Stimulated activated effector memory CD8-positive, alpha-beta T cell treated with anti-CD3 and anti-CD28 coated beads, Interleukin-12 subunit alpha, Interleukin-12 subunit beta, amount 100 ng/mL, for 72 hours (primary cell): ENCODE measurements around the gene TOR2A.
A peak's percentile ranks its signal among the peaks of the same experiment; 100 is the strongest.

Source experiments
- ATAC-seq: fragments of 150-1000 bp; cut with Tn5 transposase; 2 replicates; pipeline ENCODE4 v1.10.0; 2021
- DNase-seq, 2 donors: peaks; one replicate each; pipeline ENCODE4 v3.0.0; 2021 to 2022; ENCODE audit warnings: low spot score in 2 of 2
- H3K27ac Mint-ChIP-seq: one replicate; pipeline ENCODE4 v1.8.0; 2022; ENCODE audit warnings: mild to moderate bottlenecking, mixed read lengths
- H3K36me3 Mint-ChIP-seq: one replicate; pipeline ENCODE4 v1.8.0; 2022; ENCODE audit warnings: mild to moderate bottlenecking, mixed read lengths
- H3K4me1 Mint-ChIP-seq: one replicate; pipeline ENCODE4 v1.8.0; 2022; ENCODE audit warnings: mixed read lengths
- H3K4me3 Mint-ChIP-seq: one replicate; pipeline ENCODE4 v1.8.0; 2022; ENCODE audit warnings: mild to moderate bottlenecking, mixed read lengths
- H3K9me3 Mint-ChIP-seq: one replicate; pipeline ENCODE4 v1.8.0; 2022; ENCODE audit warnings: mixed read lengths

TOR2A gene

GRCh38 chr9:127707766-127708165, 27.3 kb downstream of the TOR2A start:
- peaks cover 7% of the 10 kb centered on the region for H3K36me3 Mint-ChIP-seq
- peak overlapping the region; percentile 77 for H3K27ac Mint-ChIP-seq
- no peak overlapping the region for H3K4me3 Mint-ChIP-seq
- peaks cover 28% of the 10 kb centered on the region for H3K4me1 Mint-ChIP-seq
- ATAC-seq (peak; percentile 95), DNase-seq (no peak)
- no peaks in the 10 kb centered on the region for H3K9me3 Mint-ChIP-seq

GRCh38 chr9:127706836-127707241, 28.3 kb downstream of the TOR2A start, which contains the start of gene CFAP157:
Gene CFAP157, plus strand, starts transcription at chr9:127706988. Its CDS starts 44 bp downstream, at chr9:127707032.
- Mint-ChIP-seq H3K4me1 (peaks cover 28% of the 10 kb centered on the region), H3K27ac (peak within 1 kb of the TSS; percentile 77), H3K9me3 (no peaks in the 10 kb centered on the region), H3K36me3 (peaks cover 7% of the 10 kb centered on the region), H3K4me3 (no peak within 1 kb of the TSS)
- no peak for DNase-seq
- no peak for ATAC-seq

- Mint-ChIP-seq H3K4me3 (no peak overlapping the region), H3K27ac (no peak overlapping the region), H3K9me3 (no peaks in the 10 kb centered on the region), H3K4me1 (peaks cover 22% of the 10 kb centered on the region), H3K36me3 (no peaks in the 10 kb centered on the region)
- ATAC-seq (no peak), DNase-seq (no peak)
Observed at GRCh38 chr9:127705577-127706379, 29.3 kb downstream of the TOR2A start.

GRCh38 chr9:127703289-127703946, 31.7 kb downstream of the TOR2A start:
- no peak for DNase-seq
- peak overlapping the region; percentile 15 for H3K27ac Mint-ChIP-seq
- peaks cover 7% of the 10 kb centered on the region for H3K36me3 Mint-ChIP-seq
- peaks cover 31% of the 10 kb centered on the region for H3K4me1 Mint-ChIP-seq
- H3K4me3 Mint-ChIP-seq: no peak overlapping the region
- no peaks in the 10 kb centered on the region for H3K9me3 Mint-ChIP-seq
- no peak for ATAC-seq

- peaks cover 7% of the 10 kb centered on the region for H3K36me3 Mint-ChIP-seq
- H3K4me3 Mint-ChIP-seq: peak overlapping the region; percentile 74
Observed at GRCh38 chr9:127700594-127701255, 34.4 kb downstream of the TOR2A start.

GRCh38 chr9:127700140-127700539, 35.0 kb downstream of the TOR2A start:
- no peak for DNase-seq
- ATAC-seq: no peak
- H3K9me3 Mint-ChIP-seq: no peaks in the 10 kb centered on the region
- H3K4me3 Mint-ChIP-seq: peak overlapping the region; percentile 74
- H3K27ac Mint-ChIP-seq: peak overlapping the region; percentile 15
- peaks cover 22% of the 10 kb centered on the region for H3K4me1 Mint-ChIP-seq
- H3K36me3 Mint-ChIP-seq: peaks cover 7% of the 10 kb centered on the region

More at GRCh38 chr9:127700594-127701255, 34.4 kb downstream of the TOR2A start:
- H3K9me3 Mint-ChIP-seq: no peaks in the 10 kb centered on the region
- ATAC-seq: no peak
- peaks cover 22% of the 10 kb centered on the region for H3K4me1 Mint-ChIP-seq
- DNase-seq: no peak
- H3K27ac Mint-ChIP-seq: peak overlapping the region; percentile 43

- peak; percentile 99 for ATAC-seq
- Mint-ChIP-seq H3K4me3 (peak overlapping the region; percentile 74), H3K9me3 (no peaks in the 10 kb centered on the region), H3K4me1 (peaks cover 22% of the 10 kb centered on the region), H3K36me3 (peaks cover 7% of the 10 kb centered on the region), H3K27ac (peak overlapping the region; percentile 91)
- DNase-seq: peak; percentile 78 to 93
Observed at GRCh38 chr9:127698985-127699670, 36.0 kb downstream of the TOR2A start.

GRCh38 chr9:127698386-127698785, 36.7 kb downstream of the TOR2A start:
- peaks cover 7% of the 10 kb centered on the region for H3K36me3 Mint-ChIP-seq
- no peak for DNase-seq
- peaks cover 22% of the 10 kb centered on the region for H3K4me1 Mint-ChIP-seq
- no peaks in the 10 kb centered on the region for H3K9me3 Mint-ChIP-seq
- ATAC-seq: no peak
- peak overlapping the region; percentile 74 for H3K4me3 Mint-ChIP-seq
- no peak overlapping the region for H3K27ac Mint-ChIP-seq

- H3K4me1 Mint-ChIP-seq: peaks cover 22% of the 10 kb centered on the region
- no peaks in the 10 kb centered on the region for H3K9me3 Mint-ChIP-seq
- H3K4me3 Mint-ChIP-seq: no peak overlapping the region
- no peak overlapping the region for H3K27ac Mint-ChIP-seq
- ATAC-seq (no peak), DNase-seq (no peak)
- peaks cover 14% of the 10 kb centered on the region for H3K36me3 Mint-ChIP-seq
Observed at GRCh38 chr9:127697575-127697974, 37.5 kb downstream of the TOR2A start.

- no peak for DNase-seq
- H3K9me3 Mint-ChIP-seq: no peaks in the 10 kb centered on the region
- H3K4me1 Mint-ChIP-seq: peaks cover 12% of the 10 kb centered on the region
- no peak overlapping the region for H3K4me3 Mint-ChIP-seq
- H3K36me3 Mint-ChIP-seq: peaks cover 20% of the 10 kb centered on the region
- no peak for ATAC-seq
- no peak overlapping the region for H3K27ac Mint-ChIP-seq
Observed at GRCh38 chr9:127694890-127695720, 40.0 kb downstream of the TOR2A start.

GRCh38 chr9:127693697-127694096, 41.4 kb downstream of the TOR2A start:
- Mint-ChIP-seq H3K36me3 (peaks cover 13% of the 10 kb centered on the region), H3K4me1 (no peaks in the 10 kb centered on the region), H3K4me3 (no peak overlapping the region), H3K27ac (no peak overlapping the region), H3K9me3 (no peaks in the 10 kb centered on the region)
- no peak for ATAC-seq
- no peak for DNase-seq

- ATAC-seq (no peak), DNase-seq (no peak)
- Mint-ChIP-seq H3K4me3 (no peak overlapping the region), H3K9me3 (no peaks in the 10 kb centered on the region), H3K4me1 (no peaks in the 10 kb centered on the region), H3K36me3 (peaks cover 13% of the 10 kb centered on the region), H3K27ac (no peak overlapping the region)
Observed at GRCh38 chr9:127693143-127693542, 42.0 kb downstream of the TOR2A start.

GRCh38 chr9:127692071-127692470, 43.0 kb downstream of the TOR2A start:
- H3K4me3 Mint-ChIP-seq: no peak overlapping the region

GRCh38 chr9:127690735-127691134, 44.4 kb downstream of the TOR2A start:
- peaks cover 13% of the 10 kb centered on the region for H3K36me3 Mint-ChIP-seq
- no peak overlapping the region for H3K27ac Mint-ChIP-seq
- no peak for ATAC-seq
- no peak for DNase-seq
- H3K4me1 Mint-ChIP-seq: no peaks in the 10 kb centered on the region
- H3K9me3 Mint-ChIP-seq: no peaks in the 10 kb centered on the region
- H3K4me3 Mint-ChIP-seq: no peak overlapping the region

More at GRCh38 chr9:127692071-127692470, 43.0 kb downstream of the TOR2A start:
- Mint-ChIP-seq H3K9me3 (no peaks in the 10 kb centered on the region), H3K4me1 (no peaks in the 10 kb centered on the region), H3K36me3 (peaks cover 13% of the 10 kb centered on the region), H3K27ac (no peak overlapping the region)
- DNase-seq (no peak), ATAC-seq (no peak)
